Testis (tissue), 3 donors: Measurements from ENCODE around the gene SMTNL1. TPM values are rescaled to one million over a fixed set of nuclear protein-coding genes. Genes with fewer than 3 reads are reported as not detected.

ENCODE experiments used
- DNase-seq: peaks from one replicate; pipeline ENCODE4 v3.0.0-alpha.2; 2019
- H3K27ac ChIP-seq, 2 donors: fragments of 200-600 bp; sonication (generic); one replicate each; pipeline ENCODE4 v1.5.1; 2019
- H3K27me3 ChIP-seq: fragments of 200-600 bp; sonication (generic); one replicate; pipeline ENCODE4 v1.5.1; 2019
- H3K36me3 ChIP-seq: fragments of 200-600 bp; sonication (generic); one replicate; pipeline ENCODE4 v1.5.1; 2017; ENCODE audit warnings: low read depth; ENCODE audit errors: missing control alignments
- H3K4me1 ChIP-seq: fragments of 200-600 bp; sonication (generic); one replicate; pipeline ENCODE4 v1.5.1; 2019
- H3K4me3 ChIP-seq, 2 donors: fragments of 200-600 bp; sonication (generic); one replicate each; pipeline ENCODE4 v1.5.1; 2017 to 2019
- H3K9me3 ChIP-seq: fragments of 200-600 bp; sonication (generic); one replicate; pipeline ENCODE4 v1.5.1; 2017
- CTCF ChIP-seq, 3 experiments: fragments of 450-650 bp in 2 of 3; fragments of 200-600 bp in 1 of 3; sonication (generic) in 1 of 3; IDR thresholded peaks; one replicate each; pipeline ENCODE4 v1.5.1; 2016 to 2019; ENCODE audit warnings: antibody characterized with exemption in 3 of 3, mild to moderate bottlenecking in 2 of 3, moderate library complexity in 1 of 3
- POLR2A ChIP-seq: fragments of 450-650 bp; IDR thresholded peaks from one replicate; pipeline ENCODE4 v1.6.1; 2017; ENCODE audit warnings: antibody characterized with exemption, mild to moderate bottlenecking, moderate library complexity
- WGBS, 2 donors: methylation state at CpG; one replicate each; pipeline ENCODE4 v1.1.5; 2018; 5-methylcytosine and 5-hydroxymethylcytosine counted together
- intact Hi-C: fragments of 100-400 bp; cut with DNase I; formaldehyde crosslinking; loops from one replicate; pipeline ENCODE4 v1.15.1; 2023; ENCODE audit warnings: low total_unique reads
- polyA plus RNA-seq: library from polyadenylated mRNA; stranded (reverse); fragments of 350-450 nt; fragmentation: Illumina TruSeq; extraction: RNeasy Lipid Tissue Mini Kit (QIAGEN cat#74804); gene quantifications from one replicate; pipeline ENCODE4 v1.2.3, GENCODE V29; 2014; ENCODE audit warnings: low read depth, low replicate concordance; ENCODE audit not compliant: insufficient read depth
- total RNA-seq, 2 donors: library from RNA; depleted of rRNA; stranded (reverse); fragments of >200 nt; gene quantifications; one replicate each; pipeline ENCODE4 v1.2.3, GENCODE V29; 2016

The SMTNL1 gene
- total and polyA plus RNA-seq, 3 donors from 2014 or later, result 0.37 to 2.0 (median 0.47) TPM

GRCh38 chr11:57543593-57543992, 6.2 kb downstream of the SMTNL1 start:
- no peaks in the 10 kb centered on the region for H3K27me3 ChIP-seq
- no peaks in the 10 kb centered on the region for H3K36me3 ChIP-seq
- no peak for DNase-seq
- 72 to 79% methylated on average over 4 to 6 of the region's 6 CpGs for WGBS, 2 donors
- H3K9me3 ChIP-seq, result no peaks in the 10 kb centered on the region
- no peaks in the 10 kb centered on the region for H3K4me1 ChIP-seq
- no peak for TF ChIP-seq CTCF (IDR thresholded peaks at IDR 0.05)
- TF ChIP-seq POLR2A, result no peak
- H3K27ac ChIP-seq, result no peak overlapping the region
- intact Hi-C loops, result no loop called here
- no peak overlapping the region for H3K4me3 ChIP-seq

GRCh38 chr11:57544566-57544965, 7.2 kb downstream of the SMTNL1 start:
- Histone ChIP-seq H3K27me3 (no peaks in the 10 kb centered on the region), H3K4me3 (no peak overlapping the region), H3K9me3 (no peaks in the 10 kb centered on the region), H3K36me3 (no peaks in the 10 kb centered on the region), H3K27ac (no peak overlapping the region), H3K4me1 (no peaks in the 10 kb centered on the region)
- TF ChIP-seq CTCF (IDR thresholded peaks at IDR 0.05) (no peak), POLR2A (no peak)
- DNase-seq, result no peak
- WGBS, 2 donors, result 86 to 92% methylated on average over 6 of the region's 6 CpGs
- intact Hi-C loops, result no loop called here

- TF ChIP-seq POLR2A, result no peak
- Histone ChIP-seq H3K36me3 (no peaks in the 10 kb centered on the region), H3K4me1 (no peaks in the 10 kb centered on the region), H3K4me3 (no peak overlapping the region), H3K9me3 (no peaks in the 10 kb centered on the region), H3K27ac (no peak overlapping the region), H3K27me3 (no peaks in the 10 kb centered on the region)
- intact Hi-C loops, result no loop called here
- 93 to 100% methylated on average over 4 to 13 of the region's 13 CpGs for WGBS, 2 donors
- DNase-seq, result no peak
These were observed 8.5 kb downstream of the SMTNL1 start for GRCh38 chr11:57545883-57546282.

DNA sequence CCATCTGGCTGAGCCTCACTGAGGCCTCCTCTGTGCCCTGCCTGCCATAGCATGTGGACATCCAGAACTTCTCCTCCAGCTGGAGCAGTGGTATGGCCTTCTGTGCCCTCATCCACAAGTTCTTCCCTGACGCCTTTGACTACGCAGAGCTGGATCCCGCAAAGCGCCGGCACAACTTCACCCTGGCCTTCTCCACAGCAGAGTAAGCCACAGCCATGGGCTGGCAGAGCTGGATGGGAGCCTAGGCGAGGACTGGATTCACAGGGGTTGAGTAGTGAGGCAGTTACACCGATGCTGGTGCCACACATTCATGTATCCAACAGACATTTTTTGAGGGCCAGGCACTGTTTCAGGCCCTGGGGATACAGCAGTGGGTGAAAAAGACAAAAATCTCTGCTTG, 9.1 kb downstream of the SMTNL1 start:
- WGBS, 2 donors, result 94 to 100% methylated on average over 1 to 7 of the region's 7 CpGs

DNA sequence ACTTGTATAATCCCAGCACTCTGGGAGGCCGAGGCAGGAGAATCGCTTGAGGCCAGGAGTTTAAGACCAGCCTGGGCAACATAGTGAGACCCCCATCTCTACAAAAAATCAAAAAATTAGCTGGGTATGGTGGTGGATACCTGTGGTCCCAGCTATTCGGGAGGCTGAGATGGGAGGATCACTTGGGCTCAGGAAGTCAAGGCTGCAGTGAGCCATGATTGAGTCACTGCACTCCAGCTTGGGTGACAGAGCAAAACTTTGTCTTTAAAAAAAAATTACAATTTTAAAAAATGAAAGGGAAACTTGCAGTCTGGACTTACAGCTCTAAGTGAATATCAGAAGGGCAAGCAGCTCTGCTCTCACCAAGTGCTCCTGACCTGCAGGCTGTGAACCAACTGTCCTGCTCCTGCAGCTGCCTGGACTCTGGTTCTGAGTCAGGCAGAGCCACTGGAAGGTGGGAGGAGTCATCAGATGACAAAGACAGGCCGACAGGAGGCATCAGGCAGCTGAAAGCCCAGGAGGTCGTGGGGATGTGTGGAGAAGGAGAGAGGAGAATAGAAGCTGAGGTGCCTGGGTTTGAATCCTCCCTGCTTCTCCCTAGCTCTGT, 9.6 kb downstream of the SMTNL1 start:
- H3K4me3 ChIP-seq, result no peak overlapping the region
- intact Hi-C loops, result no loop called here
- TF ChIP-seq POLR2A (no peak), CTCF (IDR thresholded peaks at IDR 0.05) (no peak)
- DNase-seq, result no peak
- H3K27ac ChIP-seq, result no peak overlapping the region
- H3K9me3 ChIP-seq, result no peaks in the 10 kb centered on the region
- no peaks in the 10 kb centered on the region for H3K27me3 ChIP-seq
- WGBS, 2 donors, result 61 to 69% methylated on average over 5 of the region's 5 CpGs
- no peaks in the 10 kb centered on the region for H3K36me3 ChIP-seq
- no peaks in the 10 kb centered on the region for H3K4me1 ChIP-seq

More for the DNA sequence above, 9.1 kb downstream of the SMTNL1 start:
- DNase-seq, result no peak
- H3K4me1 ChIP-seq, result no peaks in the 10 kb centered on the region
- no peaks in the 10 kb centered on the region for H3K27me3 ChIP-seq
- intact Hi-C loops, result no loop called here
- H3K4me3 ChIP-seq, result no peak overlapping the region
- H3K9me3 ChIP-seq, result no peaks in the 10 kb centered on the region
- no peak overlapping the region for H3K27ac ChIP-seq
- no peak for TF ChIP-seq CTCF (IDR thresholded peaks at IDR 0.05)
- no peak for TF ChIP-seq POLR2A
- H3K36me3 ChIP-seq, result no peaks in the 10 kb centered on the region
